ENCODE measurements around the gene SLC52A1.

- TF ChIP-seq CTCF (IDR thresholded peaks at IDR 0.05) (no peak), POLR2A (IDR thresholded peaks at IDR 0.05) (no peak)
Observed at GRCh38 chr17:5022171-5022711, 13.0 kb downstream of the SLC52A1 start.

Measured in adrenal gland (tissue), 5 donors.